Measurements from ENCODE around the gene TSPAN4. TPM values are rescaled to one million over a fixed set of nuclear protein-coding genes. Genes with fewer than 3 reads are reported as not detected.

TSPAN4 gene
- total RNA-seq, 1 experiment from 2014 or later, result 399 TPM

DNA sequence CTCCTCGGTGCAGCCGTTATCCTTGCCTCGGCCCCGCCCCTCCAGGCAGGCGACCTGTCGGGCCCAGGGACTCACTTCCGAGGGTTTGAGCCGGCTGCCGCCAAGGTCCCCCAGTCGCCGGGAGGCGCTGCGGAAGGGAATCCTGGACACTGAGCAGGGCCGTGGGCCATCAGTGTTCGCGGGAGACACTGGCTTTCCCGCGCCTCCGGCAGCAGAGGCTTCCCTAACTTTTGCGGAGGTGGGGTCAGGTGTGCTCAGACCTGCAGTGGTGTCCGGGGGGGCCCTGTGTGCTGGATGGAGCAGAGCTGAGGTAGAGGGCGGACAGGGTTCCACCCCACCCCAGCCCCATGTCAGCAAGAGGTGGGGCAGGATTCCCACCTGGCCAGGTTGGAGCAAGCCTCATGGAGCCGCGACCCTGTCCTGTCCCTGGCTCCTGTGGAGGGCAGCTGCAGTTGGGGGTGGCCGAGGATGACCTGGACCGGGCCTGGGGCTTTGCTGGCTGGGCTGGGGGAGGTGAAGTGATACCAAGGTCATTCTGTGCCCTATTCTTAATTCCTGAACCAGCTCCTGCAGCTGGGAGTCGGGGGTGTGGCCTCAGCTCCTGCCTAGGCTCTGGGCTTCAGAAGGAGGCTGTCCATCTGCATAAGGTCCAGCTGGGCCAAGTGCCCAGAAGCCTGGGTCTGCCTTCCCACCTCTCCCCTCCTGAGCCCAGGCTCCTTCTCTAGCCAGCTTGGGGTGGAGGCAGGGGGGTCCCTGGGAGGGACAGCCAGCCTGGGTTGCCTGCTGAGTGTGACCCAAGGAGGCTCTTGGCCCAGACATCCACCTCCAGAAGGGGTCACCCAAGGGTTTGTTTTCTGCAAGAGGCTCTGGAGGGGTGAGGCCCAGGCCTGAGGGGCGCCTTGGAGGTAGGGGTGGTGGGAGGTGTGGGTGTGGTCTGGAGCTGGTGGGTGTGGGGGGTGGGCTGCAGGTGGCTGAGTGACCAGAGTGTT is 8.4 kb downstream of the TSPAN4 start:
- no peak overlapping the region for H3K4me3 ChIP-seq
- peaks cover 66% of the 10 kb centered on the region for H3K36me3 ChIP-seq
- no peak for DNase-seq
- H3K9me3 ChIP-seq, result no peaks in the 10 kb centered on the region
- no peaks in the 10 kb centered on the region for H3K27me3 ChIP-seq

GRCh38 chr11:852762-853161 is 10.1 kb downstream of the TSPAN4 start:
- Histone ChIP-seq H3K36me3 (peaks cover 65% of the 10 kb centered on the region), H3K27me3 (no peaks in the 10 kb centered on the region)

DNA sequence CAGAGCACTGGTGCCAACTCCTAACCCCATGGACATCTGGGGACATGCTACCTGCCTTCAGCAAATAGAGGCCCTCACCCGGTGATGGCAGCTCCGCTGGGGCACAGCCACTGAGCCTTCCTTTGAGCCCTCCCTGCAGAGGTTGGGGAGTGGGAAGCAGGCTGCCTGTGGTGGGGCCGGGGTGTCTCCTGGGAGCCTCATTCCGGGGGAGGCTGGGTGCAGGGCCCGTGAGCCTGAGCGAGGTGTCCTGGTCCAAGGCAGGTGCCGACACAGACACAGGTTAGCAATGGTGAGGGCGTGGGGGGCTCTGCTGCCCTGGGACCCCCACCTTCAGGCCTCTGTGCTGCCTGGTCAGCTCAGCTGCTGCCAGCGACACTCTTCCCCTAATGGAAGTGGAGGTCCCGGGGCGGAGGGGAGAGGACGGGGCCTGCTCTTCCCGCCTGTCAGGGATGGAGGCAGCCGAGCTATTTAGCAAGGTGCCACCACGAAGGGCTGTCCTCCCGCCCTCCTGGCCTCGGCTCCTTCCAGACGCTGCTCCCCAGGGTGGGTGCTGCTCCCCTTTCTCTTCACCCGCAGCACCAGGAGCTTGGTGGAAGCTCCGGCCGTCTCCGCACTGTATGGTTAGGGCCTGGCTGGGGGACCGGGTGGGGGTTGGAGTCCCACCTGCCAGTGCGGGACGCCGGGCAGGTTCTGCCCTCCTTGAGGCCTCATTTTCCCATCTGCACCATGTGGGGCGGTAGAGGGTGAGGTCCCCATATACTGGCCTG is 11.2 kb downstream of the TSPAN4 start:
- no peaks in the 10 kb centered on the region for H3K9me3 ChIP-seq
- DNase-seq, result no peak
- H3K4me3 ChIP-seq, result no peak overlapping the region
- H3K27me3 ChIP-seq, result no peaks in the 10 kb centered on the region
- peaks cover 59% of the 10 kb centered on the region for H3K36me3 ChIP-seq

More at GRCh38 chr11:852762-853161, 10.1 kb downstream of the TSPAN4 start:
- Histone ChIP-seq H3K9me3 (no peaks in the 10 kb centered on the region), H3K4me3 (no peak overlapping the region)
- no peak for DNase-seq

DNA sequence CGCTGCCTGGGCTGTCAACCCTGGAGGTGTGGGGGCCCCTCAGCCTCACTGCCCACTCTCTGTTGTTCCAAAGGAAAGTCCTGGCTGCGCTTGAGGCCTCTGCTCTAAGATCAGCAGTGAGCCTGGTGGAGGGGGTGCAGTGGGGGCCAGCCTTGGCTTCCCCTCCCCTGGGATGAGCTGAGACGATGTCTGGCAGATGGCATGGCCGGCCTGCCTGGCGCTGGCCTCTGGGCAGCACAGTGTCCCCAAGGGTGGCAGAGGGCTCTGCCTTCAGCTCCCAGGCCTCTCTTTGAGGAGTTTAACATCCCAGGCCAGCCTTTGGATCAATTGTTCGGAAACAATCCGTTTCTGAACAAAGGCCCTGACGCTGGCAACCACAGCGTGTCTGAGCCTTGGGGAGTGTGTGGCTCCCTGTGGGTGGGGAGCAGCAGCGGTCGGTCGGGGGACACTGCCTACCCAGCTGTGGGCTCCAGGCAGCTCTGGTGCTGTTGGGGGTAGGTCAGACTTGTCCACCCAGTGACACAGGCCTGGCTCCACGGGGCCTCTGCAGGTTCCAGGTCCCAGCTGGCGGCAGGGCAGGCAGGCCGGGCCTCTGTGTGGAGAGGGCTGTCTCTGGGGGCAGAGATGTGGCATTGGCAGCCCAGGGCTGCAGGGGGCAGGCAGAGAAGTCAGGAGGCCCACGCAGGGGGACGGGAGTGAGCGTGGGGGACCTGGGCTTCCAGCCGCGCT is 12.1 kb downstream of the TSPAN4 start:
- Histone ChIP-seq H3K4me3 (no peak overlapping the region), H3K36me3 (peaks cover 58% of the 10 kb centered on the region), H3K27me3 (no peaks in the 10 kb centered on the region), H3K9me3 (no peaks in the 10 kb centered on the region)
- no peak for DNase-seq

- H3K9me3 ChIP-seq, result no peaks in the 10 kb centered on the region
- H3K4me3 ChIP-seq, result no peak overlapping the region
- DNase-seq, result no peak
- peaks cover 60% of the 10 kb centered on the region for H3K36me3 ChIP-seq
- H3K27me3 ChIP-seq, result no peaks in the 10 kb centered on the region
These were observed 12.7 kb downstream of the TSPAN4 start for GRCh38 chr11:855330-855674.

DNA sequence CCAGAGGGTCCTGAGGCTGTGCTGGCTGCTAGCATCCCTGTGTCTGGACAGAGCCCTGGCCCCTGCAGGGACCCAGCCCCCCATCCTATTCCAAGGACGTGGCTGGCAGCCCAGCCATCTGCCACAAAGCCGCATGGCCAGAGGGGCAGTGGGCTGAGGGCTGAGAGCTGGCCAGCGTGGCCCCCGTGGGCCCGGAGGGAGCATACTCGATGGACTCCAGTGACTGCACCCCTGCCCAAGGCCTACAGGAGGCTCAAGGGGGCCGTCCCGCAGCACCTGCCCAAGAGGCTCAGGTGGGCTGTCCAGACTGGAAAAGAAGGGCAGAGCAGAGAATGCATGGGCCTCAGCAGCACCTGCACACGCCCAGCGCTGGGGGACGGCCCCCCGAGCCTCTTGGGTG is 13.1 kb downstream of the TSPAN4 start:
- no peaks in the 10 kb centered on the region for H3K27me3 ChIP-seq
- no peak for DNase-seq
- H3K4me3 ChIP-seq, result no peak overlapping the region
- no peaks in the 10 kb centered on the region for H3K9me3 ChIP-seq
- peaks cover 60% of the 10 kb centered on the region for H3K36me3 ChIP-seq

GRCh38 chr11:856397-856796 is 13.7 kb downstream of the TSPAN4 start:
- Histone ChIP-seq H3K27me3 (no peaks in the 10 kb centered on the region), H3K4me3 (no peak overlapping the region), H3K36me3 (peaks cover 57% of the 10 kb centered on the region), H3K9me3 (no peaks in the 10 kb centered on the region)
- no peak for DNase-seq

DNA sequence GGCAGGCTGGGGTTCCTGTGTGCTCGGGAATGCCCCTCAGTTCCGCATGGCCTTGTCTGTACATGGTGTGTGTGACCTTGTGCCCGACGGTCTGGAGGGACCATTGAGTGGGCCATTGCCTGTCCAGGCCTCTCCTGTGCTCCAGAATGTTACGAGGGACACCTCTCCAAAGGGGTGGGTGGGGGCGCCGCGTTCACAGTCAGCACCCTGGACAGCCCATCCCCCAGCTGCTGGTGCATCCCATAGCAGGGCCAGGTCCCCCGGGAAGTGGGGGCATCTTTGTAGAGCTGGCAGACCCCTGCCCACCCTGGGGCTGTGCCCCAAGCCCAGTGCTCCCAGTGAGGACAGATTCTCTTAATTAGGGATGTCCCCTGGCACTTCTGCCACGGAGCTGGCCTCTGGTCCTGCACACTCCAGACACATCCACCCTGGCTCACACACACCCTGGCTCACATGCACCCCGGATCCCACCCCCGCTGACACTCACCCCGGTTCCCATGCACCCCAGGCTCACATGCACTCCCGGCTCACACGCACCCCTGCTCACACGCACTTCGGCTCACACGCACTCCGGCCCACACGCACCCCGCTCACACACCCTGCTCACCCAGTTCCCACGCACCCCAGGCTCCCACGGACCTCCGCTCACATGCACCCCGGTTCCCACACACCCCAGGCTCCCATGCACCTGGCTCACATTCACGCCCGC is 15.6 kb downstream of the TSPAN4 start:
- Histone ChIP-seq H3K27me3 (no peaks in the 10 kb centered on the region), H3K4me3 (no peak overlapping the region), H3K36me3 (peaks cover 57% of the 10 kb centered on the region), H3K9me3 (no peaks in the 10 kb centered on the region)
- no peak for DNase-seq

GRCh38 chr11:858762-859339 is 16.2 kb downstream of the TSPAN4 start:
- no peaks in the 10 kb centered on the region for H3K27me3 ChIP-seq
- no peak for DNase-seq
- H3K9me3 ChIP-seq, result no peaks in the 10 kb centered on the region
- no peak overlapping the region for H3K4me3 ChIP-seq
- peaks cover 62% of the 10 kb centered on the region for H3K36me3 ChIP-seq

- no peaks in the 10 kb centered on the region for H3K9me3 ChIP-seq
- no peak for DNase-seq
- H3K36me3 ChIP-seq, result peaks cover 60% of the 10 kb centered on the region
- no peaks in the 10 kb centered on the region for H3K27me3 ChIP-seq
- no peak overlapping the region for H3K4me3 ChIP-seq
These were observed 16.9 kb downstream of the TSPAN4 start for GRCh38 chr11:859394-860131.

DNA sequence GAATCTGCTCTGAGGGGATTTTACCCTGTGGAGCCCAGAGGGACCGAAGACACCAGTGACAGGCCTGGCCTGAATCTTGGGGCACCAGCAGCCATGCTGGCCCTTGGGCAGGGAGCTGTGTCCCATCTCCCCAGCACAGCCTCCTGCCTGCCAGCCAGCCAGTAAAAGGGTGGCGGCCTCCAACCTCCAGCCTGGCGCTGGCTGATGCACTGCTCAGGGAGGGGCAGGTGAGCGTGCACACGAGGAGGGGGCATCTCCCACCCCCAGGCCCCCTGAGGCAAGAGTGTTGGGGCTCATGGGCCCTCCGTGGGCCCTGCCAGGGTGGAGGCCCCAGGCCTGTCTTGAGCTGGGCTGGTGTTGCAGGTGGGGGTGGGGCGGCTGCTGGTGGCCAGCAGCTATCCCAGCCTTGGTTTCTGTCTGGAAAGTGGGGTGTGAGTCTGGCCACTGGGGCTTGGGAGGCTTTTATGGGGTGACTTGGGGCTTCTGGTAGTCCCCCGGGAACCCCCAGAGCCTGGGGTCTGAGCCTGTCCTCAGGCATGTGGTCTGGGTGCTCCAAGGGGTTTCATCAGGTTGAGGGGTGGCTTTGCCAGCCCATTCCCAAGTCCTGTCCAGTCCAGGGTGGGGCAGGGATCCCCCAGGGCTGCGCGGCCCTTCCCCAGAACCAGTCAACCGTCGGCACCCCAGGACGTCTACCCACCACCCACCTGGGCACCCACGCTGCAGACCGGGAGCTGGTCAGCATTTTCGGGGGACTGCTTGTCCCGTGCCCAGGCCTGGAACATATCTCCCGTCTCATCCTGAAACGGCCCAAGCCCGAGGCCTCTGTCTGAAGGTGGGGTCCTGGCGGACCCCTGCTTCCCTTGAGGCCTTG is 17.8 kb downstream of the TSPAN4 start:
- Histone ChIP-seq H3K4me3 (no peak overlapping the region), H3K9me3 (no peaks in the 10 kb centered on the region), H3K27me3 (no peaks in the 10 kb centered on the region), H3K36me3 (peaks cover 63% of the 10 kb centered on the region)
- no peak for DNase-seq

- Histone ChIP-seq H3K4me3 (no peak overlapping the region), H3K9me3 (no peaks in the 10 kb centered on the region), H3K36me3 (peaks cover 64% of the 10 kb centered on the region), H3K27me3 (no peaks in the 10 kb centered on the region)
- no peak for DNase-seq
These were observed 18.4 kb downstream of the TSPAN4 start for GRCh38 chr11:861105-861479.

DNA sequence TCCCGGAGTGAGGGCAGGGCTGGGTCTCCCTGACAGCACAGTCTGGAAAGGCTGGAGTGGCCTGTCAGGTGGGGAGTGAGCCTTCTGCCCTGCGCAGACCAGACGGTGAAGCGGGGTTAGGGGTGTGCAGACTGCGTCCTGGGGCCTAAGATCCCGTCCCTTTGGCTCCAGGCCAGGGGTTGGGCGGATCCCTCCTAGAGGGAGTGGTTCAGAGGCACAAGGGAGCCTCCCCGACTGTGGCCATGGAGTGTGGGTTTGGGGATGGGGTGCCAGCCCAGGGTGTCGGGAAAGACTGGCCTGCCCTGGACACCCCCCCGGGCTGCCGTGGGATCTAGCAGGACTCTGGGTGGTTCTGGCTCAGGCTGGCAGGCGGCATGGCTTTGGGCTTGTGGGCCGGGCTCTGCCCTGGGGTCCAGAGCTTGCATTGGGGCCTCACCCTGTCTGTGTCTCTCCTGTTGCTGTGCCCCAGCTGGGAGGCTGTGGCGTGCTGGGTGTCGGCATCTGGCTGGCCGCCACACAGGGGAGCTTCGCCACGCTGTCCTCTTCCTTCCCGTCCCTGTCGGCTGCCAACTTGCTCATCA is 19.5 kb downstream of the TSPAN4 start:
- no peak for DNase-seq
- Histone ChIP-seq H3K4me3 (no peak overlapping the region), H3K27me3 (no peaks in the 10 kb centered on the region), H3K9me3 (no peaks in the 10 kb centered on the region), H3K36me3 (peaks cover 66% of the 10 kb centered on the region)

DNA sequence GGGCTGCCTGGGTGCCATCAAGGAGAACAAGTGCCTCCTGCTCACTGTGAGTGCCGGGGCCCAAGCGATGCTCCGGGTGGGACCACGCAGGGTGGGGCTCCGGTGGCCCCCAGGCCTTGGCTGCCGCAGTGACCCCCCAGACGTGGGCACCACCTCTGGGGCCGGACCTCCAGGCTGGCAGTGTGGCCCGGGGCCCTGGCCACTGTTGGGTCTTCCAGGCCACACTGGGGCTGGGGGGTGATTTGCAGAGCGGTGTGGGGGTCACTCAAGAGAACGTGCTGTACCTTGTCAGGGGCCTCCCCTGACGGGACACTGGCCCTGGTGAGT is 20.0 kb downstream of the TSPAN4 start:
- no peak for DNase-seq
- Histone ChIP-seq H3K4me3 (no peak overlapping the region), H3K36me3 (peaks cover 65% of the 10 kb centered on the region), H3K9me3 (no peaks in the 10 kb centered on the region), H3K27me3 (no peaks in the 10 kb centered on the region)

All from MG63 (cell line).